Measurements from ENCODE around the gene PNRC1. TPM values are rescaled to one million over a fixed set of nuclear protein-coding genes. Genes with fewer than 3 reads are reported as not detected.

The PNRC1 gene
- total RNA-seq, 1 donor = 95.2 TPM

DNA sequence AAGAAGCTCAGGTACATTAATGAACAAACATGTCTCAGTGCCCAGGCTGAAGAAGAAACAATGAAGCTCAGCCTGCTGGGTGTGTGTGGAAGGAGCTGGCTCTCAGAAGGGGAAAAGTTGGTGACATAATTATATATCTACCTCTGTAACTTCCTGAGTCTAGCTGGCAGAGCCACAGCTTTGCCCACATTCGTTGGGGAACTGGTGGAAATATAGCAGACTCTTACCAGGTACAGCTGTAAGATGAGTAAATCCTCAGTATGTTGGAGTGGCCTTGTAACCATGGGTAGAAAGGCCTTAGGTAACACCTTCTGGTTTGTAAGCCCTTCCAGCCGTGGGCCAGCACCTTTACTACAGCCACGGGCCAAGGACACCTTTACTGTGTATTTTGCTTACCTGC is 29.9 kb upstream of the PNRC1 start:
- Histone ChIP-seq H3K36me3 (ENCODE audit: insufficient read depth, low read length) (no peaks in the 10 kb centered on the region), H2AFZ (ENCODE audit: low read length) (no peak overlapping the region), H3K4me2 (ENCODE audit: insufficient read depth, low read length) (no peak overlapping the region), H3K27ac (ENCODE audit: low read depth, low read length) (no peak overlapping the region), H4K20me1 (ENCODE audit: insufficient read depth, low read length) (no peaks in the 10 kb centered on the region), H3K4me3 (ENCODE audit: insufficient read depth, low read length) (no peak overlapping the region), H3K27me3 (ENCODE audit: insufficient read depth, low read length) (peaks cover 3% of the 10 kb centered on the region), H3K79me2 (ENCODE audit: insufficient read depth, low read length) (no peaks in the 10 kb centered on the region), H3K9me3 (ENCODE audit: low read depth, low read length) (no peaks in the 10 kb centered on the region), H3K4me1 (ENCODE audit: insufficient read depth, low read length) (peaks cover 7% of the 10 kb centered on the region)
- TF ChIP-seq CTCF (IDR thresholded peaks at IDR 0.05; ENCODE audit: extremely low read depth, low read depth, low read length) = no peak
- DNase-seq (ENCODE audit: insufficient read length, low spot score, missing footprints) = no peak

DNA sequence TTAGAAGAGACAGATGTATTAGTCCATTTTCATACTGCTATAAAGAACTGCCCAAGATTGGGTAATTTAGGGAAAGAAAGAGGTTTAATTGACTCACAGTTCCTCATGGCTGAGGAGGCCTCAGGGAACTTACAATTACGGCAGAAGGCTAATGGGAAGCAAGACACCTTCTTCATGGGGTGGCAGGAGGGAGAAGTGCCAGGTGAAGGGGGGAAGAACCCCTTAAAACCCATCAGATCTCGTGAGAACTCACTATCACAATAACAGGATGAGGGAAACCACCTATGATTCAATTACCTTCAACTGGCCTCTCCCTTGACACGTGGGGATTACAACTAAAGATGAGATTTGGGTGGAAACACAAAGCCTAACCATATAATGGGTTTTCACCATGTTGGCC is 28.9 kb upstream of the PNRC1 start:
- Histone ChIP-seq H3K4me2 (ENCODE audit: insufficient read depth, low read length) (no peak overlapping the region), H3K36me3 (ENCODE audit: insufficient read depth, low read length) (no peaks in the 10 kb centered on the region), H3K4me1 (ENCODE audit: insufficient read depth, low read length) (peaks cover 7% of the 10 kb centered on the region), H3K9me3 (ENCODE audit: low read depth, low read length) (no peaks in the 10 kb centered on the region), H4K20me1 (ENCODE audit: insufficient read depth, low read length) (no peaks in the 10 kb centered on the region), H3K27ac (ENCODE audit: low read depth, low read length) (no peak overlapping the region), H3K27me3 (ENCODE audit: insufficient read depth, low read length) (peaks cover 3% of the 10 kb centered on the region), H3K79me2 (ENCODE audit: insufficient read depth, low read length) (no peaks in the 10 kb centered on the region), H2AFZ (ENCODE audit: low read length) (no peak overlapping the region), H3K4me3 (ENCODE audit: insufficient read depth, low read length) (no peak overlapping the region)
- DNase-seq (ENCODE audit: insufficient read length, low spot score, missing footprints) = no peak
- no peak for TF ChIP-seq CTCF (IDR thresholded peaks at IDR 0.05; ENCODE audit: extremely low read depth, low read depth, low read length)

GRCh38 chr6:89054208-89054607 is 26.3 kb upstream of the PNRC1 start:
- TF ChIP-seq CTCF (IDR thresholded peaks at IDR 0.05; ENCODE audit: extremely low read depth, low read depth, low read length) = no peak
- no peaks in the 10 kb centered on the region for H3K9me3 ChIP-seq (ENCODE audit: low read depth, low read length)
- no peaks in the 10 kb centered on the region for H3K27me3 ChIP-seq (ENCODE audit: insufficient read depth, low read length)
- no peaks in the 10 kb centered on the region for H3K36me3 ChIP-seq (ENCODE audit: insufficient read depth, low read length)
- no peaks in the 10 kb centered on the region for H3K79me2 ChIP-seq (ENCODE audit: insufficient read depth, low read length)
- no peak overlapping the region for H3K4me3 ChIP-seq (ENCODE audit: insufficient read depth, low read length)
- peaks cover 7% of the 10 kb centered on the region for H3K4me1 ChIP-seq (ENCODE audit: insufficient read depth, low read length)
- no peak for DNase-seq (ENCODE audit: insufficient read length, low spot score, missing footprints)
- no peak overlapping the region for H3K27ac ChIP-seq (ENCODE audit: low read depth, low read length)
- no peak overlapping the region for H2AFZ ChIP-seq (ENCODE audit: low read length)
- H3K4me2 ChIP-seq (ENCODE audit: insufficient read depth, low read length) = no peak overlapping the region
- no peaks in the 10 kb centered on the region for H4K20me1 ChIP-seq (ENCODE audit: insufficient read depth, low read length)

- no peaks in the 10 kb centered on the region for H3K79me2 ChIP-seq (ENCODE audit: insufficient read depth, low read length)
Measured at GRCh38 chr6:89057759-89058158, 22.8 kb upstream of the PNRC1 start.

More at GRCh38 chr6:89057759-89058158, 22.8 kb upstream of the PNRC1 start:
- Histone ChIP-seq H3K4me3 (ENCODE audit: insufficient read depth, low read length) (no peak overlapping the region), H3K4me1 (ENCODE audit: insufficient read depth, low read length) (no peaks in the 10 kb centered on the region), H3K4me2 (ENCODE audit: insufficient read depth, low read length) (no peak overlapping the region), H3K36me3 (ENCODE audit: insufficient read depth, low read length) (no peaks in the 10 kb centered on the region), H3K27ac (ENCODE audit: low read depth, low read length) (no peak overlapping the region), H2AFZ (ENCODE audit: low read length) (no peak overlapping the region), H4K20me1 (ENCODE audit: insufficient read depth, low read length) (no peaks in the 10 kb centered on the region), H3K9me3 (ENCODE audit: low read depth, low read length) (no peaks in the 10 kb centered on the region), H3K27me3 (ENCODE audit: insufficient read depth, low read length) (no peaks in the 10 kb centered on the region)
- no peak for DNase-seq (ENCODE audit: insufficient read length, low spot score, missing footprints)
- TF ChIP-seq CTCF (IDR thresholded peaks at IDR 0.05; ENCODE audit: extremely low read depth, low read depth, low read length) = no peak

All from osteoblast (primary cell).